Glutamatergic neuron (in vitro differentiated cells): ENCODE data around the gene TPST1. TPM values are rescaled to one million over a fixed set of nuclear protein-coding genes. Genes with fewer than 3 reads are reported as not detected.
A peak's percentile ranks its signal among the peaks of the same experiment; 100 is the strongest.

Source experiments
- DNase-seq: peaks from one replicate; pipeline ENCODE4 v3.0.0; 2022
- H3K27ac Mint-ChIP-seq: one replicate; pipeline ENCODE4 v1.8.0; 2020; ENCODE audit warnings: mild to moderate bottlenecking, mixed read lengths, inconsistent platforms; ENCODE audit not compliant: unreplicated experiment
- H3K27me3 Mint-ChIP-seq: one replicate; pipeline ENCODE4 v1.8.0; 2020; ENCODE audit warnings: mild to moderate bottlenecking, moderate library complexity, mixed read lengths, inconsistent platforms; ENCODE audit not compliant: unreplicated experiment
- H3K36me3 Mint-ChIP-seq: one replicate; pipeline ENCODE4 v1.8.0; 2020; ENCODE audit warnings: mild to moderate bottlenecking, mixed read lengths, inconsistent platforms; ENCODE audit not compliant: unreplicated experiment
- H3K4me1 Mint-ChIP-seq: one replicate; pipeline ENCODE4 v1.8.0; 2020; ENCODE audit warnings: mild to moderate bottlenecking, low read depth, mixed read lengths, inconsistent platforms; ENCODE audit not compliant: unreplicated experiment
- H3K4me3 Mint-ChIP-seq: one replicate; pipeline ENCODE4 v1.8.0; 2020; ENCODE audit warnings: mild to moderate bottlenecking, mixed read lengths, inconsistent platforms; ENCODE audit not compliant: unreplicated experiment
- H3K9me3 Mint-ChIP-seq: one replicate; pipeline ENCODE4 v1.8.0; 2020; ENCODE audit warnings: mild to moderate bottlenecking, moderate library complexity, mixed read lengths, inconsistent platforms; ENCODE audit not compliant: unreplicated experiment
- CTCF ChIP-seq: fragments of 200-600 bp; sonication (generic); IDR thresholded peaks from one replicate; pipeline ENCODE4 v1.5.0; 2021; ENCODE audit not compliant: partially characterized antibody, unreplicated experiment
- total RNA-seq: library from RNA; stranded (reverse); fragmentation: NEBNext Ultra II Directional; extraction: Animal tissue kit (Norgen Biotek cat#: 25700); gene quantifications from one replicate; pipeline ENCODE4 v1.2.1, GENCODE V29; 2021; ENCODE audit not compliant: unreplicated experiment

TPST1 gene
- total RNA-seq, 1 donor from 2014 or later: 41.4 TPM

- peaks cover 6% of the 10 kb centered on the region for H3K36me3 Mint-ChIP-seq
- TF ChIP-seq CTCF: no peak
- DNase-seq: no peak
- H3K4me1 Mint-ChIP-seq: peaks cover 15% of the 10 kb centered on the region
- no peak overlapping the region for H3K27ac Mint-ChIP-seq
- peaks cover 10% of the 10 kb centered on the region for H3K9me3 Mint-ChIP-seq
- peaks cover 6% of the 10 kb centered on the region for H3K27me3 Mint-ChIP-seq
- H3K4me3 Mint-ChIP-seq: peak overlapping the region; percentile 100
These were observed 1.8 kb downstream of the TPST1 start for GRCh38 chr7:66206934-66207240.

- H3K36me3 Mint-ChIP-seq: peaks cover 6% of the 10 kb centered on the region
- H3K27me3 Mint-ChIP-seq: peaks cover 6% of the 10 kb centered on the region
These were observed 2.4 kb downstream of the TPST1 start for GRCh38 chr7:66207540-66207939.

DNA sequence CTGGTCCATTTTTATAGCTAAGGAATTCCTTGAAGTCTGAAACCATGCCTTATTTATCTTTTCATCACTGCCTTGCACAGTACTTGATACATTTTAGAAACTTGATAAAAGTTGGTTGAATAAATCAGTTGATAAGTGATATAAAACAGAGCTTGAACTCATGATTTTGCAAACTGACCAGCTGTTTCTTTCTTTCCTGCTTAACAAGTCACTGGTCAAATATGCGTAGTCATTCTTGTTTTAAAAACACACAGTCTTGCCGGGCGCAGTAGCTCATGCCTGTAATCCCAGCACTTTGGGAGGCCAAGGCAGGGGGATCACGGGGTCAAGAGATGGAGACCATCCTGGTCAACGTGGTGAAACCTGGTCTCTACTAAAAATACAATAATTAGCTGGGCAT is 6.3 kb downstream of the TPST1 start:
- Mint-ChIP-seq H3K27me3 (peaks cover 1% of the 10 kb centered on the region), H3K9me3 (peaks cover 2% of the 10 kb centered on the region), H3K36me3 (no peaks in the 10 kb centered on the region), H3K27ac (no peak overlapping the region), H3K4me3 (no peak overlapping the region), H3K4me1 (peaks cover 6% of the 10 kb centered on the region)
- no peak for TF ChIP-seq CTCF
- DNase-seq: no peak

More at GRCh38 chr7:66207540-66207939, 2.4 kb downstream of the TPST1 start:
- DNase-seq: no peak
- H3K9me3 Mint-ChIP-seq: peaks cover 10% of the 10 kb centered on the region
- H3K27ac Mint-ChIP-seq: no peak overlapping the region
- H3K4me3 Mint-ChIP-seq: peak overlapping the region; percentile 100
- H3K4me1 Mint-ChIP-seq: peaks cover 15% of the 10 kb centered on the region
- no peak for TF ChIP-seq CTCF

DNA sequence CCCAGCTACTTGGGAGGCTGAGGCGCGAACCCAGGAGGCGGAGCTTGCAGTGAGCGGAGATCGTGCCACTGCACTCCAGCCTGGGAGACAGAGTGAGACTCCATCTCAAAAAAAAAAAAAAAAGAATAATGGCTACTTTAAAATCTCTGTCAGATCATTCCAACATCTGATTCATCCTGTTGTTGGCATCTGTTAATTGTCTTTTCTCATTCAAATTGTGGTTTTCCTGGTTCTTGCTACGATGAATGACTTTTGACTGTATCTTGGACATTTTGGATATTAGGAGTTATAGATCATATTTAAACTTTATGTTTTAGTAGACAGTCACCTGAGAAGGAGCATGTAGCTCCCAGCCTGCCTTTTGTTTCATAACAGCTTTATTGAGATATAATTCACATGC is 8.5 kb downstream of the TPST1 start:
- Mint-ChIP-seq H3K27ac (no peak overlapping the region), H3K4me3 (no peak overlapping the region), H3K36me3 (no peaks in the 10 kb centered on the region), H3K27me3 (peaks cover 1% of the 10 kb centered on the region), H3K4me1 (no peaks in the 10 kb centered on the region), H3K9me3 (peaks cover 2% of the 10 kb centered on the region)
- no peak for DNase-seq
- TF ChIP-seq CTCF: no peak

GRCh38 chr7:66216687-66217086 is 11.6 kb downstream of the TPST1 start:
- no peaks in the 10 kb centered on the region for H3K4me1 Mint-ChIP-seq
- DNase-seq: no peak
- no peak overlapping the region for H3K4me3 Mint-ChIP-seq
- no peak for TF ChIP-seq CTCF
- no peak overlapping the region for H3K27ac Mint-ChIP-seq
- H3K36me3 Mint-ChIP-seq: no peaks in the 10 kb centered on the region
- peaks cover 2% of the 10 kb centered on the region for H3K9me3 Mint-ChIP-seq
- H3K27me3 Mint-ChIP-seq: peaks cover 1% of the 10 kb centered on the region
